ENCODE results near the gene ADGRL4.
"Not testable (repeated sequence)": the region's sequence is repeated elsewhere in the genome, so short reads cannot be mapped to it uniquely, and the experiment has no call there.

Gene ADGRL4

DNA sequence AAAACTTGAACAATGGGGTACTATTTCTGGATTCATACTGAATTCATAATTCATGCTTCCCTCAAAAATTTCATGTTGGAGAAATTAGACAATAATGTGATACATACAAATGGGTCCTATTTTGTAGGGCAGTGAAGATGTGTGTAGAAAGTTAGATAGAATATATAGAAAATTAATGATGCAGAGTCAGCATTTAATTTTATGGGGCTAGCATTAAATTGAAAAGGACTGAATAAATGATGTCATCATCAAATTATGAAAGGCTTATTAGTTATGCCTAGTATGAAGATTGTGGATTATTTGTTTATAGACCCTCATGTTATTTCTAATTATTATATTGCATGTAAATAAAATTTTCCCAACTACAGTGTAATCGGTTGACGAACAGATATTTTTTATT lies 119.1 kb downstream of the ADGRL4 start:
- DNase-seq (ENCODE audit: insufficient read length, low spot score) (no peak), FAIRE-seq (no peak)
- TF ChIP-seq POU2F2 (IDR thresholded peaks at IDR 0.05; ENCODE audit: low read depth, low read length) (no peak), SPI1 (IDR thresholded peaks at IDR 0.05; ENCODE audit: low read depth, low read length) (no peak), POLR2A (IDR thresholded peaks at IDR 0.05; ENCODE audit: low read depth, low read length) (no peak), TAF1 (IDR thresholded peaks at IDR 0.05; ENCODE audit: low read depth, low read length) (no peak), POLR2AphosphoS5 (IDR thresholded peaks at IDR 0.05; ENCODE audit: low read depth, low read length) (no peak), PAX5 (IDR thresholded peaks at IDR 0.05; ENCODE audit: insufficient read depth, low read length, severe bottlenecking) (no peak)

DNA sequence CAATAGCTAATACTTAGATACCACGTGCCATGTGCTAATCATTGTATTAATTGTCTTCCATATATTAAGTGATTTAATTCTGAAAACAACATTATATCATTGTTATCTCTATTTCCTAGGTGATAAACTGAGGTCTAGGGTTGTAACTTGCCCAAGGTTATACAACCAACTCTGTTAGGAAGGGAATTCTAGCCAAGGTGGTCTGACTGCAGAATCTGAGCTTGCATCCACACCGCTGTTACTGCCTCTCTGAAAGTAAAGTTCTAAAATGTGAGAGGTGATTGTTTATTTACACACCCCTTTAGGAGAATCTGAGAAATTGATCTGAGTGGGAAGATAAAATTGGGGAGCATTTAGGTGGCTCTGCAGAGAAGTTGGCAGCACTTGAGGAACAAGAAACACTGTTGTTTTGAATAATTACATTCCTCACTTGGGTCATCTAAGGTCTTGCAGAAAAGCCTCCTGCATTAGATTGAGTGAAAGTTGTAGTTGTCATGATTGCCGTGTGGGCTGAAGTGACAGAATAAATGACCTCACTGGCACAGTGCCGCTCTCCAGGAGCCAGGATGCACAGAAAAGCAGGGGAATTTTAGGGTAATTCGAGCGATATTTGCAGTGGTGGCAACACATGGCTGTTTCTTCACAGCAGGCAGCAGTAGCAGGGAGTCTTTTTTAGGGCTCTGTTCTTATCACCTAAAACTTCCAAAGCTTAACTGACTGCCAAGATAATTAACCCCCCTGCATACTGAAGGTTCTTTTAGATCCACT lies 121.7 kb downstream of the ADGRL4 start:
- FAIRE-seq (no peak), DNase-seq (ENCODE audit: insufficient read length, low spot score) (no peak)
- TF ChIP-seq POLR2AphosphoS5 (IDR thresholded peaks at IDR 0.05; ENCODE audit: low read depth, low read length) (no peak), POU2F2 (IDR thresholded peaks at IDR 0.05; ENCODE audit: low read depth, low read length) (no peak), POLR2A (IDR thresholded peaks at IDR 0.05; ENCODE audit: low read depth, low read length) (no peak), PAX5 (IDR thresholded peaks at IDR 0.05; ENCODE audit: insufficient read depth, low read length, severe bottlenecking) (no peak), TAF1 (IDR thresholded peaks at IDR 0.05; ENCODE audit: low read depth, low read length) (no peak), SPI1 (IDR thresholded peaks at IDR 0.05; ENCODE audit: low read depth, low read length) (no peak)

DNA sequence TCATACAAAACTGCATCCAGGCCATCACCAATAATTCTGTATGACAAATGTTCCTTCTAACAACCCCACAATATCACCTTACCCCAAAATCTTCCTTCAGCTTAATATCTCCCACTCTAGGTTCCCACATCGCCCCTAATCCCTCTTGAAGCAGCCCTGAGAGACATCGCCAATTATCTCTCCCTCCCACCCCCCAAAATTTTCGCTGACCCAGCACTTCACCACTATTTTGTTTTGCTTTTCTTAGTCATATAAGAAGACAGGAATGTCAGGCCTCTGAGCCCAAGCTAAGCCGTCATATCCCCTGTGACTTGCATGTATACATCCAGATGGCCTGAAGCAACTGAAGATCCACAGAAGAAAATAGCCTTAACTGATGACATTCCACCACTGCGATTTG lies 126.3 kb downstream of the ADGRL4 start:
- no peak for DNase-seq (ENCODE audit: insufficient read length, low spot score)
- no peak for FAIRE-seq

DNA sequence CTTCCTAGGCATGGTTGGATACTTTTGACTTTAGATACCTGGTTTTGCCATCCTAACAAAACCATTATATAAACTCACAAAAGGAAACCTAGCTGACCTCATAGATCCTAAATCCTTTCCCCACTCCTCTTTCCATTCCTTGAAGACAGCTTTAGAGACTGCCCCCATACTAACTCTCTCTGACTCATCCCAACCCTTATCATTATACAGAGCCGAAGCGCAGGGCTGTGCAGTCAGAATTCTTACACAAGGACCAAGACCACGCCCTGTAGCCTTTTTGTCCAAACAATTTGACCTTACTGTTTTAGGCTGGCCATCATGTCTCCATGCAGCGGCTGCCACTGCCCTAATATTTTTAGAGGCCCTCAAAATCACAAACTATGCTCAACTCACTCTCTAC lies 130.5 kb downstream of the ADGRL4 start:
- not testable (repeated sequence) for FAIRE-seq; DNase-seq (ENCODE audit: insufficient read length, low spot score)

More for the DNA sequence above, 126.3 kb downstream of the ADGRL4 start:
- no peak for TF ChIP-seq TAF1 (IDR thresholded peaks at IDR 0.05; ENCODE audit: low read depth, low read length)
- no peak for TF ChIP-seq PAX5 (IDR thresholded peaks at IDR 0.05; ENCODE audit: insufficient read depth, low read length, severe bottlenecking)
- no peak for TF ChIP-seq POLR2AphosphoS5 (IDR thresholded peaks at IDR 0.05; ENCODE audit: low read depth, low read length)
- no peak for TF ChIP-seq SPI1 (IDR thresholded peaks at IDR 0.05; ENCODE audit: low read depth, low read length)
- no peak for TF ChIP-seq POU2F2 (IDR thresholded peaks at IDR 0.05; ENCODE audit: low read depth, low read length)

DNA sequence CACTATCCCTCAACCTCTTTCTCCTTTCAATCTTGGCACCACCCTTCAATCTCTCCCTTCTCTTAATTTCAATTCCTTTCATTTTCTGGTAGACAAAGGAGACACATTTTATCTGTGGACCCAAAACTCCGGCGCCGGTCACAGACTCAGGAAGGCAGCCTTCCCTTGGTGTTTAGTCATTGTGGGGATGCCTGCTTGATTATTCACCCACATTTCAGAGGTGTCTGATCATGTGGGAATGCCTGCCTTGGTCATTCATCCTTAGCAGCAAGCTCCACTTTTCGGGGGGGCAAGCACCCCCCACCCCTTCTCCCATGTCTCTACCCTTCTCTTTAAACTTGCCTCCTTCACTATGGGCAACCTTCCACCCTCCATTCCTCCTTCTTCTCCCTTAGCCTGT lies 133.7 kb downstream of the ADGRL4 start:
- DNase-seq (ENCODE audit: insufficient read length, low spot score): not testable (repeated sequence)

DNA sequence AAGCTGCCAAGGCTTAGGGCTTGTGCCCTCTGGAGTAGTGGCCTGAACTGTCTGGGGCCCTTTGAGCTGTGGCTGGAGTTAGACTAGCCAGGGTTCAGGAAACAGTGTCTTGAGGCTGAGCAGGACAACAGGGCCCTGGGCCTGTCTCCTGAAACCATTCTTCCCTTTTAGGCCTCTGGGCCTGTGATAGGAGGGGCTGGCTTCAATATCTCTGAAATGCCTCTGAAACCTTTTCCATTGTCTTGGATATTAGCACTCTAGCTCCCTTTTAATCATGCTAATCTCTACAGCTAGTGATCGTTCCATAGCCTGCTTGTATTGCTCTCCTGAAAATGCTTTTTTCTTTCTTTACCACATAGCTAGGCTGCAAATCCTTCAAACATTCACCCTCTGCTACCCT lies 135.3 kb downstream of the ADGRL4 start:
- no peak for TF ChIP-seq SPI1 (IDR thresholded peaks at IDR 0.05; ENCODE audit: low read depth, low read length)
- TF ChIP-seq PAX5 (IDR thresholded peaks at IDR 0.05; ENCODE audit: insufficient read depth, low read length, severe bottlenecking): no peak
- no peak for TF ChIP-seq POLR2AphosphoS5 (IDR thresholded peaks at IDR 0.05; ENCODE audit: low read depth, low read length)
- TF ChIP-seq TAF1 (IDR thresholded peaks at IDR 0.05; ENCODE audit: low read depth, low read length): no peak
- no peak for TF ChIP-seq POLR2A (IDR thresholded peaks at IDR 0.05; ENCODE audit: low read depth, low read length)
- no peak for TF ChIP-seq POU2F2 (IDR thresholded peaks at IDR 0.05; ENCODE audit: low read depth, low read length)
- FAIRE-seq (no peak), DNase-seq (ENCODE audit: insufficient read length, low spot score) (no peak)

More for the DNA sequence above, 133.7 kb downstream of the ADGRL4 start:
- FAIRE-seq: not testable (repeated sequence)

DNA sequence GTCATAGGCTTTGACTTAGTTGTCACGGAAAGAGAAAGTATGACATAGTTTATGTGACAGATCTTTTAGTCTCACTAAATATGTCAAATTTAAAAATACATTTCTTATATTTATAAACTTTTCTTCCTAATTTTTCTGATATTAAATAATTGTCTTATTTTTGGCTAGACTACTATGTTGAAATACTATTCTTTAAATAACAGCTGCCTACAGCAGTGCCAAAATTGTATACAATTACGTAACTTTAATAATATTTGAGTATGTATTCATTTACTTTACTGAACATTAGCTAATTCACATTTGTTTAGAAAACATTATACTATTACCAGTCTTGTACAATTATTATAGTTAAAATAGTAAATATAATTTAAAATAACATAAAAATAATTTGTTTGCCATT lies 137.4 kb downstream of the ADGRL4 start:
- no peak for FAIRE-seq
- TF ChIP-seq PAX5 (IDR thresholded peaks at IDR 0.05; ENCODE audit: insufficient read depth, low read length, severe bottlenecking) (no peak), TAF1 (IDR thresholded peaks at IDR 0.05; ENCODE audit: low read depth, low read length) (no peak), SPI1 (IDR thresholded peaks at IDR 0.05; ENCODE audit: low read depth, low read length) (no peak), POU2F2 (IDR thresholded peaks at IDR 0.05; ENCODE audit: low read depth, low read length) (no peak), POLR2A (IDR thresholded peaks at IDR 0.05; ENCODE audit: low read depth, low read length) (no peak), POLR2AphosphoS5 (IDR thresholded peaks at IDR 0.05; ENCODE audit: low read depth, low read length) (no peak)
- no peak for DNase-seq (ENCODE audit: insufficient read length, low spot score)

DNA sequence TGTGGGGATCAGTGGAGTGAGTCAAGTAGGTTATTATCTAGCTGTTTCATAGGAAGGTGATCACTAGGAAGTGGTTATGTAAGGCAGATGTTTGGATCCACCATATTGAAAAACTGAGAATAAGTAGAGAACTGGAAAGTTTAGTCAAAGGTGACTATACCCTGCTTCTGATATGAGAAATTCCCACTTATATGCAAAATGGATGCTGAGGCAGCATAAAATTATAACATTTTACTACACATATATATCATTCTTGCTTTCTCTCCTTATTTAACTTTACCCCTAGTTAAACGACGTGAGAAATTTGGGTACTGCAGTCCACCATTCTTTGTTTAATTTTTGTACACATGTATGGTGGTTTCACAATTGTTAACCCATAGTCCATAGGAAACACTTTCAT lies 142.4 kb downstream of the ADGRL4 start:
- no peak for TF ChIP-seq POU2F2 (IDR thresholded peaks at IDR 0.05; ENCODE audit: low read depth, low read length)
- TF ChIP-seq SPI1 (IDR thresholded peaks at IDR 0.05; ENCODE audit: low read depth, low read length): no peak
- TF ChIP-seq PAX5 (IDR thresholded peaks at IDR 0.05; ENCODE audit: insufficient read depth, low read length, severe bottlenecking): no peak
- no peak for TF ChIP-seq POLR2A (IDR thresholded peaks at IDR 0.05; ENCODE audit: low read depth, low read length)
- no peak for TF ChIP-seq TAF1 (IDR thresholded peaks at IDR 0.05; ENCODE audit: low read depth, low read length)
- no peak for TF ChIP-seq POLR2AphosphoS5 (IDR thresholded peaks at IDR 0.05; ENCODE audit: low read depth, low read length)
- DNase-seq (ENCODE audit: insufficient read length, low spot score) (no peak), FAIRE-seq (no peak)

DNA sequence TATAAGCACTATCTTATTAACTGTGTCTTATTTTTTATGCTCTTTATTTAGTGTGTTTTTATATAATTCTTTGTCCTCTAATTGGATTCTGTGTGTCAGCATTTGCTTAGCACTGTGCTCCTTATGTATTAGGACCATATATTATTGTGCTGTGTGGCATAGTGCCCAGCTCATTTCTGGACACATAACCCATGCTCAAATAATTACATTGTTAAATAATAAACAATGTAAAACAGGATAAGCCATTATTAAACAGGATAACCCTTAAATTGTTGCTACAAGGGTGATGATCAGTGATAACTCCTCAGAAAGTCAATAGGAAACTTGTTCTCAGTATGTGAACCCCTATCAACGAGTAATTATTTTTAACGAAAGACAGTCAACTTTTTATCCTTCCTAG lies 150.4 kb downstream of the ADGRL4 start:
- TF ChIP-seq POU2F2 (IDR thresholded peaks at IDR 0.05; ENCODE audit: low read depth, low read length) (no peak), POLR2AphosphoS5 (IDR thresholded peaks at IDR 0.05; ENCODE audit: low read depth, low read length) (no peak), TAF1 (IDR thresholded peaks at IDR 0.05; ENCODE audit: low read depth, low read length) (no peak), PAX5 (IDR thresholded peaks at IDR 0.05; ENCODE audit: insufficient read depth, low read length, severe bottlenecking) (no peak), POLR2A (IDR thresholded peaks at IDR 0.05; ENCODE audit: low read depth, low read length) (no peak)
- FAIRE-seq (no peak), DNase-seq (ENCODE audit: insufficient read length, low spot score) (no peak)

DNA sequence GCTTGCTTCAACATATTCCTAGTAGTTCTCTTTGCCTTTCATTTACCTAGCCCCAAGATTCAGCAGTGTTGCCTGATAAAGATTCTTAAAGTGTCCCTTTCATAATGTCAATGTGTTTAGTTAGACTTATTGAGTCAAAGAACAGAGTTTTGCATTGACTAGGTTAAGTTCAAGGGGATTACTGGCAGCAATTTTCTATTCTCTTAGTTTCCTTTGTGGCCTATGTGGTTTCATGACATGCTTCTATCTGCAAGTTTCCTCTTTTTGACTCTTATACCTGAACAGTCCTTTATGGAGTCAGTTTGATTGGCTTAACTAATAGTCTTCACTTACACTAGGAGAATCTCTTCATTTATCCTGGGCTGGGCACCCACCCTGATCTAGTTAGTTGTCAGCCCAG lies 151.3 kb downstream of the ADGRL4 start:
- FAIRE-seq (no peak), DNase-seq (ENCODE audit: insufficient read length, low spot score) (no peak)
- TF ChIP-seq PAX5 (IDR thresholded peaks at IDR 0.05; ENCODE audit: insufficient read depth, low read length, severe bottlenecking): no peak
- no peak for TF ChIP-seq POLR2AphosphoS5 (IDR thresholded peaks at IDR 0.05; ENCODE audit: low read depth, low read length)
- TF ChIP-seq SPI1 (IDR thresholded peaks at IDR 0.05; ENCODE audit: low read depth, low read length): no peak
- TF ChIP-seq POU2F2 (IDR thresholded peaks at IDR 0.05; ENCODE audit: low read depth, low read length): no peak
- TF ChIP-seq TAF1 (IDR thresholded peaks at IDR 0.05; ENCODE audit: low read depth, low read length): no peak

Measured in GM12891 (cell line).